GM23338 (cell line): ENCODE measurements around the gene TAPBPL. TPM values are rescaled to one million over a fixed set of nuclear protein-coding genes. Genes with fewer than 3 reads are reported as not detected.

ENCODE experiments used
- ATAC-seq: fragments of 200-7000 bp; cut with Tn5 transposase; 3 replicates; pipeline ENCODE4 v1.9.1; 2020
- DNase-seq: peaks from one replicate; pipeline ENCODE4 v3.0.0-alpha.2; 2015; ENCODE audit warnings: low spot score
- H2AFZ ChIP-seq: fragments of 200-600 bp; sonication (generic); 2 replicates; pipeline ENCODE4 v1.8.0; 2016; ENCODE audit warnings: antibody characterized with exemption, mild to moderate bottlenecking, moderate library complexity
- H3F3A ChIP-seq: fragments of 200-600 bp; sonication (generic); replicated peaks from 2 replicates; pipeline ENCODE4 v1.8.0; 2017; ENCODE audit warnings: antibody characterized with exemption, mixed run types, low read depth
- H3K27ac ChIP-seq: fragments of 200-600 bp; sonication (generic); 2 replicates; pipeline ENCODE4 v1.6.1; 2016; ENCODE audit warnings: low read depth
- H3K27me3 ChIP-seq: fragments of 200-600 bp; sonication (generic); 2 replicates; pipeline ENCODE4 v1.8.0; 2016; ENCODE audit warnings: mild to moderate bottlenecking, mixed run types, moderate library complexity; ENCODE audit not compliant: insufficient read depth
- H3K36me3 ChIP-seq: fragments of 200-600 bp; sonication (generic); 2 replicates; pipeline ENCODE4 v1.8.0; 2016; ENCODE audit warnings: mild to moderate bottlenecking; ENCODE audit not compliant: insufficient read depth
- H3K4me1 ChIP-seq: fragments of 200-600 bp; sonication (generic); 2 replicates; pipeline ENCODE4 v1.8.0; 2016; ENCODE audit warnings: mild to moderate bottlenecking, moderate library complexity; ENCODE audit not compliant: insufficient read depth
- H3K4me2 ChIP-seq: fragments of 200-600 bp; sonication (generic); 2 replicates; pipeline ENCODE4 v1.7.1; 2017; ENCODE audit warnings: mixed run types
- H3K4me3 ChIP-seq: fragments of 200-600 bp; sonication (generic); 2 replicates; pipeline ENCODE4 v1.6.1; 2016; ENCODE audit warnings: mixed run types
- H3K79me2 ChIP-seq: fragments of 200-600 bp; sonication (generic); replicated peaks from 2 replicates; pipeline ENCODE4 v1.8.0; 2017; ENCODE audit warnings: mild to moderate bottlenecking; ENCODE audit not compliant: insufficient read depth
- H3K9me2 ChIP-seq: fragments of 200-600 bp; sonication (generic); 2 replicates; pipeline ENCODE4 v1.8.0; 2017; ENCODE audit not compliant: insufficient read depth
- H4K20me1 ChIP-seq: fragments of 200-600 bp; sonication (generic); replicated peaks from 2 replicates; pipeline ENCODE4 v1.8.0; 2017; ENCODE audit warnings: mild to moderate bottlenecking; ENCODE audit not compliant: insufficient read depth
- H3K27ac Mint-ChIP-seq: 2 replicates; pipeline ENCODE4 v1.8.0; 2020; ENCODE audit warnings: inconsistent platforms, mild to moderate bottlenecking, moderate library complexity, mixed read lengths
- H3K27me3 Mint-ChIP-seq: 3 replicates; pipeline ENCODE4 v1.8.0; 2022; ENCODE audit warnings: low read depth, mild to moderate bottlenecking, moderate library complexity, mixed read lengths, inconsistent platforms; ENCODE audit not compliant: insufficient read depth, poor library complexity
- H3K36me3 Mint-ChIP-seq: 3 replicates; pipeline ENCODE4 v1.8.0; 2021; ENCODE audit warnings: low read depth, mild to moderate bottlenecking, inconsistent platforms, moderate library complexity, mixed read lengths
- H3K4me1 Mint-ChIP-seq: 3 replicates; pipeline ENCODE4 v1.8.0; 2020; ENCODE audit warnings: mild to moderate bottlenecking, inconsistent platforms, mixed read lengths
- H3K4me3 Mint-ChIP-seq: 3 replicates; pipeline ENCODE4 v1.8.0; 2021; ENCODE audit warnings: moderate library complexity, mild to moderate bottlenecking, inconsistent platforms, mixed read lengths
- H3K9me3 Mint-ChIP-seq: 3 replicates; pipeline ENCODE4 v1.8.0; 2020; ENCODE audit warnings: moderate library complexity, mild to moderate bottlenecking, inconsistent platforms, mixed read lengths
- ETS1 ChIP-seq: IDR thresholded peaks from 2 replicates; pipeline ENCODE4 v1.6.1; 2016; ENCODE audit warnings: antibody characterized with exemption
- EZH2phosphoT487 ChIP-seq: fragments of 200-600 bp; sonication (generic); IDR thresholded peaks from one replicate; pipeline ENCODE4 v1.8.1; 2018; ENCODE audit warnings: antibody characterized with exemption; ENCODE audit not compliant: unreplicated experiment
- ZNF331 ChIP-seq: fragments of 250-450 bp; sonication (Bioruptor Pico); IDR thresholded peaks from 2 replicates; pipeline ENCODE4 v1.5.0; 2020; ENCODE audit warnings: low read depth, mild to moderate bottlenecking, moderate library complexity
- ZNF462 ChIP-seq: fragments of 250-450 bp; sonication (Bioruptor Pico); IDR thresholded peaks from 2 replicates; pipeline ENCODE4 v1.5.0; 2020; ENCODE audit warnings: mild to moderate bottlenecking, moderate library complexity
- polyA plus RNA-seq: library from polyadenylated mRNA; unstranded; fragments of >200 nt; fragmentation: Nextera tagmentation; extraction: Ambion mirVana; gene quantifications from 2 replicates; pipeline ENCODE4 v1.2.1, GENCODE V29; 2016
- total RNA-seq: library from RNA; depleted of rRNA; stranded (reverse); fragments of >200 nt; shearing (Covaris generic); gene quantifications from 2 replicates; pipeline ENCODE4 v1.2.3, GENCODE V29; 2014

TAPBPL gene
- total and polyA plus RNA-seq, 2 experiments from 2014 or later = 0.59 to 0.65 TPM

- TF ChIP-seq ZNF462 (CRISPR knock-in tag) (no peak), EZH2phosphoT487 (no peak)
Observed at GRCh38 chr12:6462234-6462995, 10.6 kb downstream of the TAPBPL start (continued).

- H3K4me3 ChIP-seq = no peak overlapping the region
- no peaks in the 10 kb centered on the region for H4K20me1 ChIP-seq
- H3K27ac ChIP-seq = no peak overlapping the region
- Mint-ChIP-seq H3K4me1 (no peaks in the 10 kb centered on the region; the same call in 1 of the 3 replicates), H3K27ac (no peak overlapping the region), H3K9me3 (no peaks in the 10 kb centered on the region), H3K27me3 (peaks cover 16% of the 10 kb centered on the region), H3K36me3 (peaks cover 65% of the 10 kb centered on the region), H3K4me3 (no peak overlapping the region)
- H3K9me2 ChIP-seq = no peaks in the 10 kb centered on the region
- H3F3A ChIP-seq = 0 out of 2 replicates have a peak, but pooled peaks cover 4% of the 10 kb centered on the region
- H3K4me1 ChIP-seq = no peaks in the 10 kb centered on the region
- DNase-seq (no peak), ATAC-seq (no peak)
- H2AFZ ChIP-seq = no peak overlapping the region
- H3K79me2 ChIP-seq = peaks cover 2% of the 10 kb centered on the region; the same call in 1 of the 2 replicates
- peaks cover 12% of the 10 kb centered on the region for H3K36me3 ChIP-seq
- H3K4me2 ChIP-seq = no peak overlapping the region
- H3K27me3 ChIP-seq = no peaks in the 10 kb centered on the region
- TF ChIP-seq ZNF462 (CRISPR knock-in tag) (no peak), EZH2phosphoT487 (no peak), ZNF331 (no peak), ETS1 (no peak)
Observed at GRCh38 chr12:6463216-6463615, 11.4 kb downstream of the TAPBPL start.
